ENCODE results near the gene LRRC3B. TPM values are rescaled to one million over a fixed set of nuclear protein-coding genes. Genes with fewer than 3 reads are reported as not detected.

LRRC3B gene
- total RNA-seq, 4 donors from 2014 or later = under 0.01 to 0.52 TPM; not detected in 2

GRCh38 chr3:26682406-26682805 lies 59.8 kb downstream of the LRRC3B start:
- TF ChIP-seq POLR2AphosphoS5 (IDR thresholded peaks at IDR 0.05) = no peak
- no peak for TF ChIP-seq CTCF (IDR thresholded peaks at IDR 0.05)
- no peak for TF ChIP-seq POLR2A (IDR thresholded peaks at IDR 0.05; ENCODE audit: low read depth)
- TF ChIP-seq EP300 (IDR thresholded peaks at IDR 0.05) = no peak
- H3K4me1 ChIP-seq = no peaks in the 10 kb centered on the region
- no peak overlapping the region for H3K4me3 ChIP-seq
- DNase-seq (ENCODE audit: extremely low spot score) = no peak
- WGBS = 74% methylated on average over 1 of the region's 1 CpG
- no peak overlapping the region for H3K27ac ChIP-seq (replicated peaks in 1 of 4)
- no peaks in the 10 kb centered on the region for H3K36me3 ChIP-seq
- intact Hi-C loops (cut with DNase I) = no loop called here
- H3K27me3 ChIP-seq = no peaks in the 10 kb centered on the region
- no peaks in the 10 kb centered on the region for H3K9me3 ChIP-seq

- TF ChIP-seq EP300 (IDR thresholded peaks at IDR 0.05) (no peak), POLR2AphosphoS5 (IDR thresholded peaks at IDR 0.05) (no peak), CTCF (IDR thresholded peaks at IDR 0.05) (no peak), POLR2A (IDR thresholded peaks at IDR 0.05; ENCODE audit: low read depth) (no peak)
- 89% methylated on average over 3 of the region's 3 CpGs for WGBS
These were observed 61.3 kb downstream of the LRRC3B start for GRCh38 chr3:26683902-26684301.

GRCh38 chr3:26687466-26687865 lies 64.9 kb downstream of the LRRC3B start:
- Histone ChIP-seq H3K4me1 (no peaks in the 10 kb centered on the region), H3K27ac (replicated peaks in 1 of 4) (no peak overlapping the region), H3K36me3 (no peaks in the 10 kb centered on the region), H3K4me3 (no peak overlapping the region), H3K27me3 (no peaks in the 10 kb centered on the region), H3K9me3 (no peaks in the 10 kb centered on the region)
- intact Hi-C loops (cut with DNase I) = no loop called here
- 80% methylated on average over 4 of the region's 4 CpGs for WGBS
- TF ChIP-seq POLR2A (IDR thresholded peaks at IDR 0.05; ENCODE audit: low read depth) (no peak), CTCF (IDR thresholded peaks at IDR 0.05) (no peak), EP300 (IDR thresholded peaks at IDR 0.05) (no peak), POLR2AphosphoS5 (IDR thresholded peaks at IDR 0.05) (no peak)
- no peak for DNase-seq (ENCODE audit: extremely low spot score)

More at GRCh38 chr3:26683902-26684301, 61.3 kb downstream of the LRRC3B start:
- H3K4me1 ChIP-seq = no peaks in the 10 kb centered on the region
- H3K4me3 ChIP-seq = no peak overlapping the region
- no peaks in the 10 kb centered on the region for H3K27me3 ChIP-seq
- no peak overlapping the region for H3K27ac ChIP-seq (replicated peaks in 1 of 4)
- H3K9me3 ChIP-seq = no peaks in the 10 kb centered on the region
- DNase-seq (ENCODE audit: extremely low spot score) = no peak
- no peaks in the 10 kb centered on the region for H3K36me3 ChIP-seq
- intact Hi-C loops (cut with DNase I) = no loop called here

GRCh38 chr3:26699553-26699952 lies 77.0 kb downstream of the LRRC3B start:
- no peak overlapping the region for H3K4me3 ChIP-seq
- intact Hi-C loops (cut with DNase I) = no loop called here
- H3K27ac ChIP-seq (replicated peaks in 1 of 4) = no peak overlapping the region
- DNase-seq (ENCODE audit: extremely low spot score) = no peak
- TF ChIP-seq POLR2A (IDR thresholded peaks at IDR 0.05; ENCODE audit: low read depth) = no peak
- no peak for TF ChIP-seq CTCF (IDR thresholded peaks at IDR 0.05)
- no peak for TF ChIP-seq EP300 (IDR thresholded peaks at IDR 0.05)
- TF ChIP-seq POLR2AphosphoS5 (IDR thresholded peaks at IDR 0.05) = no peak
- 71% methylated on average over 2 of the region's 2 CpGs for WGBS
- H3K4me1 ChIP-seq = no peaks in the 10 kb centered on the region
- no peaks in the 10 kb centered on the region for H3K36me3 ChIP-seq
- H3K27me3 ChIP-seq = no peaks in the 10 kb centered on the region
- H3K9me3 ChIP-seq = no peaks in the 10 kb centered on the region

GRCh38 chr3:26703519-26703918 lies 80.9 kb downstream of the LRRC3B start:
- Histone ChIP-seq H3K36me3 (no peaks in the 10 kb centered on the region), H3K4me1 (no peaks in the 10 kb centered on the region), H3K27me3 (no peaks in the 10 kb centered on the region), H3K9me3 (no peaks in the 10 kb centered on the region), H3K4me3 (no peak overlapping the region), H3K27ac (replicated peaks in 1 of 4) (no peak overlapping the region)
- 71% methylated on average over 3 of the region's 3 CpGs for WGBS
- no peak for DNase-seq (ENCODE audit: extremely low spot score)
- TF ChIP-seq POLR2AphosphoS5 (IDR thresholded peaks at IDR 0.05) (no peak), CTCF (IDR thresholded peaks at IDR 0.05) (no peak), POLR2A (IDR thresholded peaks at IDR 0.05; ENCODE audit: low read depth) (no peak), EP300 (IDR thresholded peaks at IDR 0.05) (no peak)
- intact Hi-C loops (cut with DNase I) = no loop called here
